DMS114 treated with DMSO at 0.1 percent for 48 hours (cell line): ENCODE results near the gene IL17REL.

Experiments used
- DNase-seq: peaks from one replicate; lab custom pipeline; 2025; ENCODE audit not compliant: unreplicated experiment; lab: John Stamatoyannopoulos, UW

Gene IL17REL

GRCh38 chr22:49969751-49970527, 42.6 kb downstream of the IL17REL start:
- no peak for DNase-seq

- DNase-seq, result no peak
Observed at GRCh38 chr22:49968831-49969661, 43.5 kb downstream of the IL17REL start.

GRCh38 chr22:49968313-49968830, 44.2 kb downstream of the IL17REL start:
- DNase-seq, result no peak

- DNase-seq, result no peak
Observed at GRCh38 chr22:49967706-49968208, 44.8 kb downstream of the IL17REL start.

- no peak for DNase-seq
Observed at GRCh38 chr22:49966774-49967705, 45.5 kb downstream of the IL17REL start.

- DNase-seq, result no peak
Observed at GRCh38 chr22:49966041-49966773, 46.4 kb downstream of the IL17REL start.

GRCh38 chr22:49965091-49966040, 47.2 kb downstream of the IL17REL start:
- no peak for DNase-seq

GRCh38 chr22:49964136-49965090, 48.2 kb downstream of the IL17REL start:
- no peak for DNase-seq

GRCh38 chr22:49963647-49964026, 48.9 kb downstream of the IL17REL start:
- no peak for DNase-seq

GRCh38 chr22:49962751-49963646, 49.6 kb downstream of the IL17REL start:
- DNase-seq, result no peak

- no peak for DNase-seq
Observed at GRCh38 chr22:49962012-49962750, 50.4 kb downstream of the IL17REL start.

- no peak for DNase-seq
Observed at GRCh38 chr22:49961601-49962011, 51.0 kb downstream of the IL17REL start.

GRCh38 chr22:49961005-49961600, 51.5 kb downstream of the IL17REL start:
- no peak for DNase-seq

GRCh38 chr22:49960159-49961004, 52.2 kb downstream of the IL17REL start, which contains the start of gene PIM3:
Gene PIM3 (plus strand): TSS chr22:49960772. CDS start chr22:49960948, 176 bp downstream.
- DNase-seq, result peak; percentile 84

GRCh38 chr22:49959782-49960158, 52.8 kb downstream of the IL17REL start:
- DNase-seq, result no peak
